SK-N-MC (cell line): ENCODE measurements around the gene CCDC182.

ENCODE experiments used
- DNase-seq: peaks from one replicate; pipeline ENCODE4 v3.0.0-alpha.2; 2011; ENCODE audit warnings: low read depth, low spot score
- H3K27ac ChIP-seq: fragments of 200-600 bp; sonication (generic); 2 replicates; pipeline ENCODE4 v1.5.1; 2016; ENCODE audit warnings: mixed run types
- H3K36me3 ChIP-seq: fragments of 200-600 bp; sonication (generic); 2 replicates; pipeline ENCODE4 v1.6.1; 2017; ENCODE audit warnings: antibody characterized with exemption, low read length, mixed read lengths; ENCODE audit not compliant: insufficient read depth
- H3K4me3 ChIP-seq: fragments of 200-600 bp; sonication (generic); 2 replicates; pipeline ENCODE4 v1.5.1; 2016
- H3K9ac ChIP-seq: fragments of 200-600 bp; sonication (generic); 2 replicates; pipeline ENCODE4 v1.8.0; 2017; ENCODE audit warnings: mixed run types, mixed read lengths; ENCODE audit not compliant: insufficient read length
- H3K9me3 ChIP-seq: fragments of 200-600 bp; sonication (generic); 2 replicates; pipeline ENCODE4 v1.6.1; 2017; ENCODE audit warnings: low read depth, mild to moderate bottlenecking, antibody characterized with exemption, low read length, moderate library complexity, mixed read lengths
- EZH2 ChIP-seq: fragments of 200-600 bp; sonication (generic); IDR thresholded peaks from one replicate; pipeline ENCODE4 v1.6.1; 2017; ENCODE audit warnings: antibody characterized with exemption
- FOXP2 ChIP-seq: optimal IDR thresholded peaks from 2 replicates; pipeline ENCODE3; 2011; ENCODE audit warnings: mild to moderate bottlenecking, moderate library complexity; ENCODE audit not compliant: insufficient read depth; ENCODE audit errors: extremely low read length, control extremely low read depth
- POLR2AphosphoS5 ChIP-seq: IDR thresholded peaks from 2 replicates; pipeline ENCODE4 v1.6.1; 2012; ENCODE audit warnings: mild to moderate bottlenecking, low read depth, low read length, borderline replicate concordance

The CCDC182 gene

GRCh38 chr17:57761887-57762286 lies 16.8 kb upstream of the CCDC182 start:
- TF ChIP-seq POLR2AphosphoS5, result no peak
- no peak for TF ChIP-seq FOXP2
- no peak for TF ChIP-seq EZH2
- Histone ChIP-seq H3K27ac (no peak overlapping the region), H3K9me3 (no peaks in the 10 kb centered on the region), H3K9ac (no peak overlapping the region), H3K36me3 (no peaks in the 10 kb centered on the region), H3K4me3 (no peak overlapping the region)
- DNase-seq, result no peak

- H3K9me3 ChIP-seq, result no peaks in the 10 kb centered on the region
- no peak for DNase-seq
- no peak overlapping the region for H3K4me3 ChIP-seq
- no peak overlapping the region for H3K27ac ChIP-seq
- TF ChIP-seq POLR2AphosphoS5 (no peak), FOXP2 (no peak), EZH2 (no peak)
- no peak overlapping the region for H3K9ac ChIP-seq
- H3K36me3 ChIP-seq, result no peaks in the 10 kb centered on the region
These were observed 14.9 kb upstream of the CCDC182 start for GRCh38 chr17:57760046-57760445.

- H3K9ac ChIP-seq, result no peak overlapping the region
- H3K4me3 ChIP-seq, result no peak overlapping the region
- H3K36me3 ChIP-seq, result no peaks in the 10 kb centered on the region
- DNase-seq, result no peak
- TF ChIP-seq EZH2 (no peak), POLR2AphosphoS5 (no peak), FOXP2 (no peak)
- no peak overlapping the region for H3K27ac ChIP-seq
- no peaks in the 10 kb centered on the region for H3K9me3 ChIP-seq
These were observed 13.6 kb upstream of the CCDC182 start for GRCh38 chr17:57758654-57759053.

- TF ChIP-seq FOXP2 (no peak), EZH2 (no peak), POLR2AphosphoS5 (no peak)
- no peak overlapping the region for H3K27ac ChIP-seq
- no peak overlapping the region for H3K4me3 ChIP-seq
- H3K9me3 ChIP-seq, result no peaks in the 10 kb centered on the region
- H3K9ac ChIP-seq, result no peak overlapping the region
- no peaks in the 10 kb centered on the region for H3K36me3 ChIP-seq
- no peak for DNase-seq
These were observed 12.6 kb upstream of the CCDC182 start for GRCh38 chr17:57757735-57758134.

- no peaks in the 10 kb centered on the region for H3K9me3 ChIP-seq
- H3K9ac ChIP-seq, result no peak overlapping the region
- H3K27ac ChIP-seq, result no peak overlapping the region
- DNase-seq, result no peak
- no peak for TF ChIP-seq EZH2
- no peak for TF ChIP-seq FOXP2
- TF ChIP-seq POLR2AphosphoS5, result no peak
- no peak overlapping the region for H3K4me3 ChIP-seq
- H3K36me3 ChIP-seq, result no peaks in the 10 kb centered on the region
These were observed 11.9 kb upstream of the CCDC182 start for GRCh38 chr17:57756951-57757350.

- Histone ChIP-seq H3K36me3 (no peaks in the 10 kb centered on the region), H3K9ac (no peak overlapping the region), H3K9me3 (no peaks in the 10 kb centered on the region), H3K27ac (no peak overlapping the region), H3K4me3 (no peak overlapping the region)
- DNase-seq, result no peak
- TF ChIP-seq POLR2AphosphoS5 (no peak), EZH2 (no peak)
These were observed 10.5 kb upstream of the CCDC182 start for GRCh38 chr17:57755480-57756070.

- TF ChIP-seq POLR2AphosphoS5 (no peak), EZH2 (no peak), FOXP2 (no peak)
- Histone ChIP-seq H3K36me3 (no peaks in the 10 kb centered on the region), H3K27ac (no peak overlapping the region), H3K9me3 (no peaks in the 10 kb centered on the region), H3K9ac (no peak overlapping the region), H3K4me3 (no peak overlapping the region)
- no peak for DNase-seq
These were observed 7.2 kb upstream of the CCDC182 start for GRCh38 chr17:57752031-57752905.

GRCh38 chr17:57751348-57751971 lies 6.4 kb upstream of the CCDC182 start:
- Histone ChIP-seq H3K9ac (no peak overlapping the region), H3K27ac (no peak overlapping the region), H3K9me3 (no peaks in the 10 kb centered on the region), H3K4me3 (no peak overlapping the region), H3K36me3 (no peaks in the 10 kb centered on the region)
- TF ChIP-seq POLR2AphosphoS5, result no peak
- no peak for TF ChIP-seq FOXP2
- no peak for TF ChIP-seq EZH2
- no peak for DNase-seq

- Histone ChIP-seq H3K9me3 (no peaks in the 10 kb centered on the region), H3K36me3 (no peaks in the 10 kb centered on the region), H3K9ac (no peak overlapping the region), H3K4me3 (no peak overlapping the region), H3K27ac (no peak overlapping the region)
- no peak for DNase-seq
- no peak for TF ChIP-seq POLR2AphosphoS5
- TF ChIP-seq EZH2, result no peak
- TF ChIP-seq FOXP2, result no peak
These were observed 5.8 kb upstream of the CCDC182 start for GRCh38 chr17:57750895-57751294.
